Endodermal cell (in vitro differentiated cells): Measurements from ENCODE around the gene BMP7. TPM values are rescaled to one million over a fixed set of nuclear protein-coding genes. Genes with fewer than 3 reads are reported as not detected.

Source experiments
- DNase-seq: peaks from one replicate; pipeline ENCODE4 v3.0.0-alpha.2; 2017
- H3K27ac ChIP-seq: 2 replicates; pipeline ENCODE4 v1.5.1; 2013; ENCODE audit warnings: mild to moderate bottlenecking, low read depth, low read length, moderate library complexity
- H3K27me3 ChIP-seq: 2 replicates; pipeline ENCODE4 v1.6.1; 2013; ENCODE audit warnings: mild to moderate bottlenecking, low read length, moderate library complexity; ENCODE audit not compliant: insufficient read depth, control insufficient read depth, poor library complexity, severe bottlenecking
- H3K36me3 ChIP-seq: 2 replicates; pipeline ENCODE4 v1.7.0; 2013; ENCODE audit warnings: mild to moderate bottlenecking, low read length, moderate library complexity; ENCODE audit not compliant: control insufficient read depth, insufficient read depth
- H3K4me1 ChIP-seq: one replicate; pipeline ENCODE4 v1.7.0; 2013; ENCODE audit warnings: low read length; ENCODE audit not compliant: control insufficient read depth, insufficient read depth
- H3K4me3 ChIP-seq: 2 replicates; pipeline ENCODE4 v1.5.1; 2013; ENCODE audit warnings: mild to moderate bottlenecking, low read length, moderate library complexity
- H3K9ac ChIP-seq: 2 replicates; pipeline ENCODE4 v1.6.1; 2013; ENCODE audit warnings: mild to moderate bottlenecking, low read length, moderate library complexity; ENCODE audit not compliant: poor library complexity, severe bottlenecking; ENCODE audit errors: extremely low read depth
- H3K9me3 ChIP-seq: 2 replicates; pipeline ENCODE4 v1.6.1; 2013; ENCODE audit warnings: mild to moderate bottlenecking, low read length, moderate library complexity; ENCODE audit not compliant: control insufficient read depth
- H3K27ac Mint-ChIP-seq: 2 replicates; pipeline ENCODE4 v1.8.0; 2020; ENCODE audit warnings: mixed read lengths
- H3K27me3 Mint-ChIP-seq: 2 replicates; pipeline ENCODE4 v1.8.0; 2021; ENCODE audit warnings: mild to moderate bottlenecking, mixed read lengths; ENCODE audit not compliant: insufficient read depth
- H3K36me3 Mint-ChIP-seq: 2 replicates; pipeline ENCODE4 v1.8.0; 2020; ENCODE audit warnings: low read depth, mixed read lengths
- H3K4me1 Mint-ChIP-seq: 2 replicates; pipeline ENCODE4 v1.8.0; 2020; ENCODE audit warnings: mixed read lengths
- H3K4me3 Mint-ChIP-seq: 2 replicates; pipeline ENCODE4 v1.8.0; 2020; ENCODE audit warnings: mild to moderate bottlenecking, moderate library complexity, mixed read lengths
- H3K9me3 Mint-ChIP-seq: 2 replicates; pipeline ENCODE4 v1.8.0; 2020; ENCODE audit warnings: mild to moderate bottlenecking, mixed read lengths
- CTCF ChIP-seq: fragments of 200-600 bp; sonication (generic); conservative IDR thresholded peaks from 2 replicates; pipeline ENCODE4 v1.5.0; 2021; ENCODE audit warnings: antibody characterized with exemption, mild to moderate bottlenecking
- WGBS, 2 experiments: methylation state at CpG; one replicate each; pipeline versions ENCODE4 v1.1.5 to v1.1.7; 2013; ENCODE audit warnings: missing lambda C conversion rate in 2 of 2, mixed read lengths in 1 of 2; ENCODE audit not compliant: insufficient coverage in 1 of 2, insufficient read length in 1 of 2; 5-methylcytosine and 5-hydroxymethylcytosine counted together
- total RNA-seq, 2 donors: library from RNA; stranded (reverse); fragmentation: NEBNext Ultra II Directional in 1 of 2; extraction: Animal tissue kit (Norgen Biotek cat#: 25700) in 1 of 2; gene quantifications; 2 replicates in 1 of 2; 3 replicates in 1 of 2; pipeline ENCODE4 v1.2.1, GENCODE V29; 2021

BMP7 gene
- total RNA-seq, 2 donors from 2014 or later = 45.6 to 49.6 TPM

GRCh38 chr20:57131601-57132391 lies 134.6 kb downstream of the BMP7 start:
- Mint-ChIP-seq H3K4me3 (no peak overlapping the region), H3K4me1 (no peaks in the 10 kb centered on the region), H3K27ac (no peak overlapping the region), H3K27me3 (peaks cover 16% of the 10 kb centered on the region), H3K36me3 (no peaks in the 10 kb centered on the region), H3K9me3 (no peaks in the 10 kb centered on the region)
- Histone ChIP-seq H3K27me3 (peaks cover 21% of the 10 kb centered on the region), H3K36me3 (no peaks in the 10 kb centered on the region), H3K4me3 (no peak overlapping the region), H3K9me3 (no peaks in the 10 kb centered on the region), H3K4me1 (no peaks in the 10 kb centered on the region), H3K27ac (no peak overlapping the region), H3K9ac (no peak overlapping the region)
- DNase-seq = no peak
- TF ChIP-seq CTCF = no peak
- 90 to 93% methylated on average over 7 to 13 of the region's 13 CpGs for WGBS, 2 experiments

GRCh38 chr20:57131077-57131476 lies 135.4 kb downstream of the BMP7 start:
- Mint-ChIP-seq H3K4me3 (no peak overlapping the region), H3K27ac (no peak overlapping the region), H3K9me3 (no peaks in the 10 kb centered on the region), H3K27me3 (peaks cover 18% of the 10 kb centered on the region), H3K4me1 (no peaks in the 10 kb centered on the region), H3K36me3 (no peaks in the 10 kb centered on the region)
- Histone ChIP-seq H3K4me1 (no peaks in the 10 kb centered on the region), H3K36me3 (no peaks in the 10 kb centered on the region), H3K27ac (no peak overlapping the region), H3K9me3 (no peaks in the 10 kb centered on the region), H3K27me3 (peaks cover 21% of the 10 kb centered on the region), H3K4me3 (no peak overlapping the region), H3K9ac (no peak overlapping the region)
- TF ChIP-seq CTCF = no peak
- DNase-seq = no peak
- WGBS, 2 experiments = 92 to 94% methylated on average over 10 of the region's 10 CpGs

- DNase-seq = no peak
- H3K36me3 ChIP-seq = no peaks in the 10 kb centered on the region
- TF ChIP-seq CTCF = no peak
- Mint-ChIP-seq H3K27me3 (peaks cover 22% of the 10 kb centered on the region), H3K4me3 (no peak overlapping the region), H3K4me1 (no peaks in the 10 kb centered on the region), H3K9me3 (no peaks in the 10 kb centered on the region), H3K36me3 (no peaks in the 10 kb centered on the region), H3K27ac (no peak overlapping the region)
- 88 to 95% methylated on average over 12 to 13 of the region's 13 CpGs for WGBS, 2 experiments
- no peak overlapping the region for H3K27ac ChIP-seq
- no peak overlapping the region for H3K4me3 ChIP-seq
- H3K4me1 ChIP-seq = no peaks in the 10 kb centered on the region
- H3K9me3 ChIP-seq = no peaks in the 10 kb centered on the region
- no peak overlapping the region for H3K9ac ChIP-seq
- peaks cover 21% of the 10 kb centered on the region for H3K27me3 ChIP-seq
These were observed 136.2 kb downstream of the BMP7 start for GRCh38 chr20:57130160-57130772.
